Right renal cortex interstitium (tissue), 3 donors: Measurements from ENCODE around the gene ZNF407. TPM values are rescaled to one million over a fixed set of nuclear protein-coding genes. Genes with fewer than 3 reads are reported as not detected.

Experiments used
- DNase-seq, 3 donors: peaks; one replicate each; pipeline ENCODE4 v3.0.0-alpha.2; 2013; ENCODE audit warnings: low read depth in 3 of 3, low spot score in 2 of 3
- polyA plus RNA-seq, 3 donors: library from polyadenylated mRNA; unstranded; fragments of 120-200 nt; gene quantifications; one replicate each; pipeline ENCODE4 v1.2.1, GENCODE V29; 2013; ENCODE audit not compliant: insufficient read length in 3 of 3

The ZNF407 gene
- polyA plus RNA-seq, 3 donors, result 9.9 to 11.6 (median 10.9) TPM

DNA sequence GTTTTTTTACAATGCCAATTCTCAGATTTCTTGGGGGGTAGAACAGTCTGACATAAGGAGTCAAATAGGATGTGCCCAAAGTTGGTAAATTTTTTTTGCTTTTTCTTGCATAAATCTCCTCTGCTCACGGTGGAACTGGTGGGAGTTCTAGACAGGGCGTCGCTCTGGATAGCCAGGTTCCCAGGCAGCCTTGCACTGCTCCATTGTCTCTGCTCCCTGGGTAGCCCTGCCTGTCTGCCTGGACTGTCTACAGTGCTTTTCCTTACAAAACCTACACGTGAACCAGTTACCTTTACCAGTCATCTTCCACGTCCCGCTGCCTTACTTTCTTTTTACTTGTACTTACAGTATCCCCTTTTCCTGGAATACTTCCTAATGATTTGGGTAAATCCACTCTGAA, 117.1 kb downstream of the ZNF407 start:
- no peak for DNase-seq

DNA sequence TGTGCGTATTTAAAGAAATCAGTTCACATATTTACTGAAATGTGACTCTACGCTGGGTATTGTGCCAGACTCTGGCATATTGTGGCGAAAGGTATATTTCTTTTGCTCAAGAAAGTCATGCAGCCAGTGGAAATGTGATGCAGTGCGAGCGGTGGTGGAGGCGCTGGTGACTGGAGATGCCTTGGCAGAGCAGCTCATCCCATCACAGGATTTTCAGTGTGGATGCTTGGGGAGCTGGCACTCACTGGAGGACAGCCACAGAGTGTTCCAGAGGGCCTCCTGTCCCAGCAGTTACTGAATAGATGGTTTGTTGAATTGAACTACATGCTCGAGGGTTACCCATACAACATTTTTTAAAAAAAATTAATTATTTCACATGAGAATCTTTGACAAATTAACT, 117.6 kb downstream of the ZNF407 start:
- DNase-seq, result no peak

DNA sequence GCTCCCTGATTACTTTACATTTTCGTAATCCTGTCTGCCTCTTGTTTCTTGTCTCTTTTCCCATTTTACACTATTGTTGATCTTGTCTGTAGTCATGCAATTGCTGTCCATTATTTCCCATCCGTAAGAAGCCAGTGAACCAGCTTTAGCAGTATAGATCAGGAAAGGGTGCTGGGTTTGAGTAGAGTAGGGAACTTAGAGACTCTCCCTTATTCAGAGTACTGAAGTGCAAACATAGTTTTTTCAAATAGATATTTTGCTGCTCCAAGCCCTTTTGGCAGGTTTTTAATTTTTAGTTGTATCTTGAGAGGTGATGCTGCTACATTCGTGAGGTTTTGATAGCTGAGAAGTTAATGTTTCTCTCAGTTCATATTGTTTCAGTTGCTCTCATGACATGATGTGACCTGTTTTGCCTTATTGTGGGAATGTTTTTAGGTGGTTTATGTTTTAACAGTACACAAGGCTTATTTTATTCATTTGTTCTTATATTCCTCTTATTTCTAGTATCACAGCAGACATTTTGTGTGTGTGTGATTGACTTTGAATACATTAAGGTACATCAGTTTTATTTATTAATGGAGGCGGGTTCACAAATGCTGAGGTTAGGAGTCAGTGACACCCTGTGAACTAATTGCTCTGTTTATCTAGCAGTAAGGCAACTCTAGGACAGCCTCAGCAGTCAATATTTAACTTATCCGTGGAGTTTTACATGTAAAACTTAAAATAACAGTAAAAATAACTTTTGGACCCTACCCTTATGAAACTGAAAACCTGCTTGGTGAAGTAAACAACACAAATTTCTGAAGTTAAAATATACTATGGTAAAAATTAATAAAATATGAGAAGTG, 118.4 kb downstream of the ZNF407 start:
- DNase-seq, result no peak

DNA sequence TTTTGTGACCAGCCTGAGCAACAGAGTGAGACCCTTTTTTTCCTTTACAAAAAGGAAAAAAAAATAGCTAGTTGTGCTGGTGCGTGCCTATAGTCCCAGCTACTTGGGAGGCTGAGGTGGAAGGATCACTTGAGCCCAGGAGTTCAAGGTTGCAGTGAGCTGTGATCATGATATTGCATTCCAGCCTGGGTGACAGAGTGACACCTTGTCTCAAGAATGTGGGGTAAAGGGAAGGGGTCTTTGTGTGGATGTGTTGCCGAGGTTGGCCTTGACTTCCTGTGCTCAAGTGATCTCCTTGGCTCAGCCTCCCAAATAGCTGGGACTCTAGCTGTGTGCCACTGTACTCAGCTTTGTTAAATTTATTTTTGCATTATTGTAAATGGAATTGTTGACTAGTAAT, 120.6 kb downstream of the ZNF407 start:
- no peak for DNase-seq

DNA sequence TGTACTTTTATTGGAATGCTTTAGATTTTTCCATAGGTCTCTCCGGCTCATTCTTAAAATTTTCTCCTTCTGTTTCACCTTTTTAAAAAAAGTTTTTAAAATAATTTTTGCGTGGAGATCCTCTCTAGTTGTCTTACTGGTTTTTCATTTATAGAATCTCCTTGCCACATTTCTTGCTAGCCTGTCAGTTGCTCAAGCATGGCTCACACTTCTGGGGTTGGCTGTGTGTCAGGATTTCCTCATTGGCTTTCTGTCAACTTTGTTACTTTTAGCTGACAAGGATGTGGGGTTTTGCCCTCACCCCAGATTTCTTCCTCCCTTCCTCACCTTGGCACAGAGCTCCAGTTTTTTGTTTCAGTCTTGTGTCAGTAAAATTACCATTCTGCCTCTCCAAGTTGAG, 124.6 kb downstream of the ZNF407 start:
- no peak for DNase-seq

DNA sequence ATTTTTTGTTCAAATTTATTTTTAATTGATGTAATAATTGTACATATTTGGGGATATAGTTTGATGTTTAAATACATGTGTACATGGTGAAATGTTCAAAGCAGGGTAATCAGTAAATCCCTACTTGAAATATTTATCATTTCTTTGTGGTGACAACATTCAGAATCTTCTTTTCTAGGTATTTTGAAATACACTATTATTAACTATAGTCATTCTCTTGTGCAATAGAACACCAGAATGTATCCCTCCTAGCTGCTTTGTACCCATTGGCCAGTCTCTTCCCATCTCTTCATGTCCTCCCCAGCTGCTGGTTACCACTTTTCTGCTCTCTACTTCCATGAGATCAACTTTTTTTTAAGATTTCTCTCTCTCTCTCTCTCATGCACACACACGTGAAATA, 126.5 kb downstream of the ZNF407 start:
- no peak for DNase-seq

DNA sequence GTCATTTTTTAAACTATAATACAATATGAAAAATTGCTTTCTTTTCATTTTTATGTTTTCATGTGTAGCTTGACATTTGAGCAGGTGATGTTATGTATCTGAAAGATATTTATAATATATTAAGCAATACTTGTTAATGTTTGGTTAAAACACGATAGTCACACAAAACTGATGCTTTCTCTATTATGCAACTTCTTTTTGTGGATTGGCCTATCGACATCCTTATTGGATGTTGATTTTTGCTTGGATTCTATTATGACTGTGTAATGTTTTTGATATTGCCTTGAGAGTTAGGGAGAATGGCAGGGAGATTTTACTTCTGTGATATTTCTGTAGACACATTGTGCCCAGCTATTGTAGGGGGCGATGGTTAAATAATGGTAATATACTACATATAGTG, 128.0 kb downstream of the ZNF407 start:
- DNase-seq, result no peak

DNA sequence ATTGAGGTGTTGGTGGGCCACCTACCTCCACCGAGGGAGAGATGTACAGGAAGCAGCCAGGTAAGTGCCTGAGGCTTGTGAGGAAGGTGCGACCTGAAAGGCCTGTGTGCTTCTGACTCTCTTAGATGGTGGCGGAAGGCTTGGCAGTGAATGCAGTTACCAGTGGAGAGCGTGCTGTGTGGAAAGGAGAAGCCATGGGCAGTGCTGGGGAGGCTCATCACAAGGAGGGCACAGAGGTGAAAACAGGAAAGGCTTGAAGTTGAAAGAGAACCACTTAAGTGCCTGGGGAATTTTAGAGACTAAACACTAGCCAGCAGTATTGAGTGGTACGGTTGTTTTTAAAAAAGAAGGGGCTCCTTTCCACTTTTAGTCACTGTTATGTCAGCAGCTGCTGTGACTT, 130.9 kb downstream of the ZNF407 start:
- DNase-seq, result no peak

DNA sequence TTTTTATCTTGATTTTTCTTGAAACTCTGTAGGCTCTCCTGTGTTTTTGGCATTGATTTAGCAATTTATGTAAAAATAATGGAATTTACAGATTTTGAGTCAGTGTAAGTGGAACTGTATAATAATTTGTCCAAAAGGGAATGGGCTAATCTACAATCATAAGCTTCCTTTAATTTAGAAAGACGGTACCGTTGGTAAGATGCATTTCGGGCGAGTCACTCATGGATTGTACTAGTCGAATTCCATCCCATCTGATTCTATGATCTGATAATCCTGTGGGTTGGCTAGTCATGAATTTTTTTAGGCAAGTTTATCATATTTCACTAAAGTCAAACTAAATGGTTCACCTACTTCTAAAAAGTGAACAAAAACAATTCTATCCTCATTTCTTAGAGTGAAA, 133.4 kb downstream of the ZNF407 start:
- no peak for DNase-seq

DNA sequence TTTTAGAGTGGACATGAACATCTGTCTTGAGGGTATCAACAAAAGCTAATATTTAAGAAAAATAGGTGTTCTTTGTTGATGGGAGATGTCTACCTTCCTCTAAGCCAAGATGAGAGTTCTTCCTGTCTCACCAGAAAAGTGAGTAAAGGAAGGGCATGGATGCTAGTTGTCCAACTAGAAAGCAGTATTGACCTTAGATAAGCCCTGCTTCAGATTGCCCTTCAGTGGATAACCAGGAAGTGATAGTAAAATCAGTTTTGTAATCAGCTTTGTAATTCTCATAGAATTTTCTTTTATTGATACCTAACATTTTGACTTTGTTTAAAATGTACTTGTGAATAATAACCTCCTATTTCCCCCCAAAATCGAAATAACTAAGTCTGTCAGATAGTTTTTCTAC, 134.7 kb downstream of the ZNF407 start:
- no peak for DNase-seq

DNA sequence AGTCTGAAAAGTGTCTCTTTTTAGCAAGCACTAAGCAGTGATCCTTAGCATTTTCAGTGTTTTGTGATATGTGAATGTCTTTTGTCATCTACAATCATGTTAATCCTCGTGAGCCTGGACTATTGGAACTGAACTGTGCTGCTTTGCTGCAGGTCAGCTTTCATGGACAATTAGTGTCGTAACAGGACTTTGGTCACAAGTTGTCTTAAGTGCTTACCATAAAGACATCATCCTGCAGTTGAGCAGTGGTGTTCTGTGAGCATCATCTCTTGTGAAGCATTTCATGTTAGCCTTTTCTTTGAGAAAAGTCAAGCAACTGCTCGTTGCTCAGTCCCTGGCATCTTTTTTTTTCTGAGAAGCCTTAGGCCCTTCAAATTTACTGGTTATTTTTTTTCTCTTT, 135.9 kb downstream of the ZNF407 start:
- DNase-seq, result no peak

DNA sequence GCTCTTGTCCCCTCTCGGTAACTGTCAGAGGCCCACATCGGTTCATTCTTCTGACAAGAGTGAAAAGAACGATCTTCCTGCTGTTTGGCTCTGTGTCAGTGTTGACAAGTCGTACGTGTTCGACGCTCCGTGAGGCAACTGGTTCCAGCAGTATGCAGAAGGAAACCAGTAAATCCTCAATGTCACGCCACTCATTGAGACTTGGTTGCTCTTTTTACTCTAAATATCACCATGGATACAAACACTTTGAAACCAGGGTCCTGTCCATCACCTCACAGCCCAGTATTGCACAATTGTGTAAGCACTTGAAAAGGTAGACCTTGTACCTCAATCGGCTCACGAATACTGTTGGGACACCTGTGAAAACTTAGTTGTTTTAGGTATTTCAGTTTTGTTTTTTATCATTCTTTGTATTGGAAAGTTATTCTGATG, 136.4 kb downstream of the ZNF407 start:
- no peak for DNase-seq

DNA sequence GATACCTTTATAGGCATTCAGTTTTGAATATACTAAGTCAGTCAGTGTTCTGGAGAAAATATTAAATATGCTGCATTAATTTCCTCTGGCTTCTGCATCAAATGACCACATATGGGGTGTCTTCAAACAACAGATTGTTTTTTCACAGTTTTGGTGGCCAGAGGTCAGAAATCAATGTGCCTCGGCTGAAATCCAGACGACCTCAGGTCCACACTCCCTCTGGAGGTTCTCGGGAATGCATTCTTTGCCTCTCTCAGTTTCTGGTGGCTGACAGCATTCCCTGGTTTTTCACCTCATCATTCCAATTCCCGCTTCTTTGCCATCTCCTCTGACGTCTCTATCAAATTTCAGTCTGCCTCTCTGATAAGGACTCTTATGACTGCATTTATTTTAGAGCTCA, 142.3 kb downstream of the ZNF407 start:
- no peak for DNase-seq

DNA sequence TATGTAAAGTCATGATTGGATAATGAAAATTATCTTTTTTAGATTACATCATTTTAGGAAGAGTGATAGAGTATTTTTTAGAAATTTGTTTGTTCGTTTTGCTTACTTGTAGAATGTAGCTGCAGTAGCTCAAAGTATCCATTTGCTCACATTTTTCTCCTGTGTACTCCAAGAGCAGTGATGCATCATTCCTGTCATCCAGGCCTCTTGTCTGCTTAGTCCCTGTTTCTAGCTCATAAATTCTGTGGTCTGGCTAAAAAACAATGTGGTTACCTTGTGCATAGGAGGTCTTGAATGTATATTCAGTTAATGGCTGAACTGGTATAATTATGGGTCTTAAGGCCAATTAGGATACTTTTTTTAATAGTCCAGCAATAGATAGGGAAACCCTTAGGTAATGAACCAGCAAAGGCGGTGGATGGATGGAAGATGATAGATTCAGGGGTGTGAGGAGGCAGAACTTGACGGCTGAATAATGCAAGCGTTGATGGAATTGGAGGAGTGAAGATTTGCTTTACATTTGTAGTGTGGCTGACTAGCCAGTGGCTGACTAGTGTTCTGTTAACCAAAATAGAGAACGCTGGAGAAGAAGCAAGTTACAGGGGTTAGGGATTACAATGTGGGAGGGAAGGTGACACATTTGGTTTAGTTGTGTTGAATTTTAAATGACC, 145.0 kb downstream of the ZNF407 start:
- DNase-seq, result peak in 1 of 3 donors; percentile 29

DNA sequence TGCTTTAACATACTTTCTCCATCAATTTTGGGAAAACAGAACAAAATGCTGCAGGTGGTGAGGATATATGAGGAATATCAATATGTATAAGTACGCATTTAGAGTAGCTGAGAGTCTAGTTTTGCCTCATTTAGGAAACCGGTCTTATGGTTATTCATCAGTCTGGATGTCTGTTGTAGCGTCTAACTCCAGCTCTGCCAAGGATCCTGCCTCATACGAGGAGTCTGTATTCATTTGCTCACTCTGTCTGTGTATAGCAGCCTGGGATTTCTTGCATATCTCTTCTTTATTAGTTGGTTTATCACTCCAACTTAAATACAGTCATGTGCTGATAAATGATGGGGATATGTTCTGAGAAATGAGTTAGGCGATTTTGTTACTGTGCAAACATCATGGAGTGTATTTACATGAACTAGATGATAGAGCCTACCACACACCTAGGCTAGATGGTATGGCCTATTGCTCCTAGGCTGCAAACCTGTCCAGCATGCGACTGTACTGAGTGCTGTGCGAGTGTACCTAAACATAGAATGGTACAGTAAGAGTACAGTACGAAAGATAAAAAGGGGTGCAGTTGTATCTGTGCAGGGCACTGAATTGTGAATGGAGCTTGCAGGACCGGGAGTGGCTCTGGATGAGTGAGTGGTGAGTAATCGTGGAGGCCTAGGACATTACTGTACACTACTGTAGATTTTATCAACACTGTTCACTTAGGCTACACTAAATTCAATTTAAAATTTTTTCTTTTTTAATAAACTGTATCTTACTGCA, 148.1 kb downstream of the ZNF407 start:
- DNase-seq, result no peak

DNA sequence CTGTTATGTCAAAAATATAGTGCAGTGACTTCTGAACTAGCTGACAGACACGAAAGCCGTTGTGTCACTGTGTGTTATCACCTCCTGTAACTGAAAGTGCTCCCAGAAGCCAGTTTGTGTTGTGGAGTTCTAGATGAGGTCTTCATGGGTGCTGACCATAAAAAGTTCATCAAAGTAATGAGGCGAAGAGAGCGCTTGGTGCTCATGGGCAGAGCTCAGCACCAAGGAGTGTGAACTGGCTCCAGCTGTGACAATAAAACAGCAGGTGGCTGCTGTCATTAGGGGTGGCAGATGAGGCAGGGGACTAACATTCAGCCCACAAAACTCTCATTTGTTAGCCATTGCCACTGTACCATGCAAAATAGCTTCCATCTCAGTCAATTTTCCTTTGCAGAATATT, 151.1 kb downstream of the ZNF407 start:
- peak in 2 of 3 donors; percentile 15 to 32 for DNase-seq

DNA sequence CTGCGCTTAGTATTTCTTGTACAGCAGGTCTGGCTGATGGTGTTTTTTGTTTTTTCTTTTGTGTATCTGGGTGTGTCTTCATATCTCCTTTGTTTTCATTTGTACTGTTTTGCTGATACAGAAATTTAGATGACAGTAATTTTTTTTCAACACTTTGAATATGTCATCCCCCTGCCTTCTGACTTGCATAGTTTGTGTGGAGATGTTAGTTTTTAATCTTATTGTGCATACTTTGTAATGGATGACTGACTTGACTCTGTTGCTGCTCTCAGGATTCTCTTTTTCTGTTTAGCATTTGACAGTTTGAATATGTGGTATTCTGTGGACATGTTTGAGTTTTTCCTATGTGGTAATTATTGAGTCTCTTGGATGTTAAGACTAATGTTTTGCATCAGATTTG, 161.3 kb downstream of the ZNF407 start:
- no peak for DNase-seq

DNA sequence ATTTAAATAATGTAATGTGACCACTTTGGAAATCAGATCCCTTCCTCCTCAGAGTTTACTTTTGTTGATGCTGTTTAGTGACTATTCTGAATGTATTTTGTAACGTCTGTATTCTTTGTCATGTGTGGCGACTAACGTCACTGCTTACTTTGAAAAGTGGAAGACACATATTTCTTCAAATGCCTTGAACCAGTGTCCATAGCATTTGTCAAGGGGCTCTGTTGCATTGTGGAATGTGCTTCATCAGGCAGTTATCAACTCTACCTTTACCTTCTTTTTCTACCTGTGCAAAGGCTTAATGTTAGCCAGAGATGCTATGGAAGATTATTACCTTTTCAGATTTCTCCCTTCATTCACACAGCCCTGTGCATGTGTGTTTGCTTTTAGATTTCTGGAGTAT, 162.4 kb downstream of the ZNF407 start:
- no peak for DNase-seq

DNA sequence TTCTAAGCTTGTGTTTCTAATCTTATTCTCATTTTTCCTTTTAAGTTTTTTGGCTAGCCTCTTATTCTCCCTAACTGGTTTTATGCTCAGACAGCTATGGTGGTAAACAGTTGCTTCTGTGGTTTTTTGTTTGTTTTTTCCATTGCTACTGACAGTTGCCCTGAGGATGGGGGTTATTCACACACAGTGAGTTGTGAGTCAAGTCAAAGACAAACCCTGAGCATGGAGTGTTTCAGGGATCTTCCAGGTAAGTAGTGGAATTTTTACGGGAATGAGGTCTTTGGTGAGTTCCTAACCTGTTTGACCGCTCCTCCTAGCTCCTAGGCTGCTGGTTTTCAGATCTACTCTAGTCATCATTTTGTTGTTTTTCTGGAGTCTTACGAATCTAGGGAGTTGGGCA, 162.8 kb downstream of the ZNF407 start:
- DNase-seq, result no peak

DNA sequence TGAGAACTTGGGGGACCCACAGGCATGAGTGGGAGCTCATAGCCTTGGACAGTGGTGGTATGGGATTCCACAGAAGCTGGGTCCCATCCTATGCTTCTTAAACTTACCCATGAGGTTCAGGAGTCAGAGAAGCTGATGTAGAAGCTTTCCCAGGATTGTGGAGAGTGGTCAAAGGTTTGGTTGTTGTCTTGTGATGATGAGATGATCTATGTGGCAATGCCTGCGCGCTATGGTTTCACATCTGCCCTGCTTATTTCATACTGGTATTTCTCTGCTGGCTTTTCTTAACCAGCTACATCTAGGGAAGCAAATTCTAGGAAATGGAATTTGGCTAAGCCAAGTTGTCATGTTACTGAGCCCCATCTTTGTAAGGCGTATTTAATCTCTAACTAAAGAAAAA, 168.6 kb downstream of the ZNF407 start:
- no peak for DNase-seq

DNA sequence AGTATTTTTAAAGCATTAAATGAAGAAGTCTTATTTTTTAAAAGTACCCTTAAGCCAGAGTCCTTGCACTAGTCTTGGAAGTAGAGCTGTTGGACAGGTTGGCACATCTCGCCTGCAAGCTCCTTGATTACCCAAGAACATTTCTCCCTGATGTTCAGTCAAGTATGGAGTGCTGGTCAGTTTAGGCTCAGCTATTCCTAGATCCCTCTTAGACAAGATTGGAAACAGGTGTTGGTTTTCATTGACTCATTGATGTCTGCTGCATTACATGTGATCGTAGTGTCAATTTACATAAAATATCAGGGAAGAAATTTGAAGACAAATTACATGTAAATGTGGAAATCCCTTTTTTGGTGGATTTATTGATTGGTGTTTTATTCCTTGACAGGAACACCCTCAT, 170.4 kb downstream of the ZNF407 start:
- no peak for DNase-seq
